ENCODE results near the gene NSUN7.

- no peak for TF ChIP-seq CTCF (IDR thresholded peaks at IDR 0.05; ENCODE audit: borderline replicate concordance, extremely low read depth, low read length, poor library complexity, severe bottlenecking)
- no peak for TF ChIP-seq EZH2 (IDR thresholded peaks at IDR 0.05; ENCODE audit: borderline replicate concordance, low read depth, low read length, severe bottlenecking)
Observed at GRCh38 chr4:40808926-40809457, 59.2 kb downstream of the NSUN7 start.
